HCT116 (cell line): ENCODE measurements around the gene CDKN1C. TPM values are rescaled to one million over a fixed set of nuclear protein-coding genes. Genes with fewer than 3 reads are reported as not detected.
A peak's percentile ranks its signal among the peaks of the same experiment; 100 is the strongest.

Experiments
- ATAC-seq: fragments of 200-7000 bp; cut with Tn5 transposase; 2 replicates; pipeline ENCODE4 v1.9.1; 2020; ENCODE audit warnings: mild to moderate bottlenecking, moderate library complexity
- BruUV-seq: library from RNA; stranded (reverse); fragments of 400-500 nt; replicated peaks from 2 replicates; lab custom pipeline; 2021; lab: Mats Ljungman, UMichigan
- CTCF ChIA-PET: fragments of 300-600 bp; sonication (Branson Sonifier 250); formaldehyde crosslinking; loops from one replicate; lab custom pipeline; 2021; ENCODE audit warnings: antibody characterized with exemption; lab: Charles Lee
- POLR2A ChIA-PET: fragments of 300-600, 350-600 bp; sonication (Branson Sonifier 250); formaldehyde crosslinking; loops from one replicate; lab custom pipeline; 2021; ENCODE audit warnings: antibody characterized with exemption; lab: Charles Lee
- RAD21 ChIA-PET, 2 experiments: fragments of 300-600 bp; sonication (Branson Sonifier 250); formaldehyde crosslinking; loops; one replicate each; lab custom pipeline; 2023; ENCODE audit warnings: low total read pairs in 2 of 2; ENCODE audit not compliant: uncharacterized antibody in 2 of 2, unreplicated experiment in 2 of 2, low non-redundant PET in 1 of 2; lab: Charles Lee
- DNase-seq: peaks from one replicate; pipeline ENCODE4 v3.0.0-alpha.2; 2010; ENCODE audit warnings: low read depth, low spot score
- H2AFZ ChIP-seq: fragments of 200-600 bp; shearing (Covaris generic), sonication (generic); 2 replicates; pipeline ENCODE4 v1.6.1; 2017; ENCODE audit warnings: low read depth, mixed run types, mixed read lengths, antibody characterized with exemption, low read length; ENCODE audit not compliant: poor library complexity, severe bottlenecking
- H3K27ac ChIP-seq: 2 replicates; pipeline ENCODE4 v1.5.1; 2012; ENCODE audit warnings: low read depth, low read length
- H3K27me3 ChIP-seq: fragments of 200-600 bp; sonication (generic); 2 replicates; pipeline ENCODE4 v1.6.1; 2016; ENCODE audit warnings: mixed run types, low read length, mixed read lengths; ENCODE audit not compliant: insufficient read depth
- H3K36me3 ChIP-seq, 2 experiments: fragments of 200-500 bp in 1 of 2; fragments of 200-600 bp in 1 of 2; sonication (Bioruptor generic) in 1 of 2; sonication (generic) in 1 of 2; 2 replicates each; pipeline versions ENCODE4 v1.5.1 to v1.6.1; 2014 to 2016; ENCODE audit warnings: low read length in 2 of 2, inconsistent platforms in 1 of 2, mixed read lengths in 1 of 2, mixed run types in 1 of 2; ENCODE audit not compliant: insufficient read depth in 2 of 2, control insufficient read depth in 1 of 2
- H3K4me1 ChIP-seq, 2 experiments: fragments of 200-600 bp in 1 of 2; sonication (generic) in 1 of 2; 2 replicates each; pipeline versions ENCODE4 v1.5.1 to v1.6.1; 2012 to 2017; ENCODE audit warnings: low read length in 2 of 2, inconsistent platforms in 1 of 2, mild to moderate bottlenecking in 1 of 2, mixed read lengths in 1 of 2, mixed run types in 1 of 2, moderate library complexity in 1 of 2; ENCODE audit not compliant: insufficient read depth in 2 of 2, control insufficient read depth in 1 of 2
- H3K4me2 ChIP-seq: fragments of 200-600 bp; sonication (generic); 2 replicates; pipeline ENCODE4 v1.6.1; 2017; ENCODE audit warnings: mixed run types, low read length, mixed read lengths
- H3K4me3 ChIP-seq, 2 experiments: fragments of 200-600 bp in 1 of 2; sonication (generic) in 1 of 2; replicated peaks in 1 of 2; 2 replicates each; pipeline ENCODE4 v1.5.1; 2011 to 2016; ENCODE audit warnings: low read length in 2 of 2, control low read depth in 1 of 2, low read depth in 1 of 2, mild to moderate bottlenecking in 1 of 2, mixed read lengths in 1 of 2, mixed run types in 1 of 2
- H3K79me2 ChIP-seq: fragments of 200-600 bp; sonication (generic); 2 replicates; pipeline ENCODE4 v1.6.1; 2017; ENCODE audit warnings: mild to moderate bottlenecking, mixed run types, low read length, moderate library complexity, mixed read lengths; ENCODE audit not compliant: insufficient read depth
- H3K9ac ChIP-seq: fragments of 200-600 bp; sonication (generic); 2 replicates; pipeline ENCODE4 v1.6.1; 2016; ENCODE audit warnings: low read length, mixed read lengths
- H3K9me2 ChIP-seq: fragments of 200-600 bp; sonication (generic), shearing (Covaris generic); 2 replicates; pipeline ENCODE4 v1.6.1; 2017; ENCODE audit warnings: mixed run types, mild to moderate bottlenecking, moderate library complexity; ENCODE audit not compliant: insufficient read depth
- H3K9me3 ChIP-seq, 2 experiments: fragments of 200-500 bp in 1 of 2; fragments of 200-600 bp in 1 of 2; sonication (Bioruptor generic) in 1 of 2; sonication (generic) in 1 of 2; 2 replicates each; pipeline ENCODE4 v1.6.1; 2014 to 2017; ENCODE audit warnings: low read length in 2 of 2, mixed read lengths in 2 of 2, inconsistent platforms in 1 of 2, low read depth in 1 of 2, mild to moderate bottlenecking in 1 of 2, mixed run types in 1 of 2, moderate library complexity in 1 of 2; ENCODE audit not compliant: control insufficient read depth in 1 of 2, insufficient read depth in 1 of 2
- H4K20me1 ChIP-seq: fragments of 200-600 bp; sonication (generic), shearing (Covaris generic); 2 replicates; pipeline ENCODE4 v1.6.1; 2017; ENCODE audit warnings: mixed run types, mild to moderate bottlenecking, moderate library complexity; ENCODE audit not compliant: insufficient read depth
- ATF3 ChIP-seq: IDR thresholded peaks from 2 replicates; pipeline ENCODE4 v1.6.1; 2012
- CBX3 ChIP-seq: IDR thresholded peaks from 2 replicates; pipeline ENCODE4 v1.6.1; 2012; ENCODE audit warnings: low read depth
- CEBPB ChIP-seq: IDR thresholded peaks from 2 replicates; pipeline ENCODE4 v1.6.1; 2012; ENCODE audit warnings: low read depth
- CTCF ChIP-seq, 3 experiments: fragments of 200-600 bp in 1 of 3; sonication (generic) in 1 of 3; IDR thresholded peaks in 2 of 3; conservative IDR thresholded peaks in 1 of 3; 2 replicates each; pipeline ENCODE4 v1.5.1; 2012 to 2017; ENCODE audit warnings: low read depth in 2 of 3, low read length in 2 of 3, antibody characterized with exemption in 1 of 3, borderline replicate concordance in 1 of 3, control low read depth in 1 of 3, mild to moderate bottlenecking in 1 of 3, mixed read lengths in 1 of 3, mixed run types in 1 of 3, moderate library complexity in 1 of 3; ENCODE audit not compliant: insufficient read depth in 1 of 3
- EGR1 ChIP-seq: IDR thresholded peaks from 2 replicates; pipeline ENCODE4 v1.6.1; 2012; ENCODE audit warnings: low read depth
- EZH2 ChIP-seq: fragments of 200-600 bp; sonication (generic); IDR thresholded peaks from 2 replicates; pipeline ENCODE4 v1.6.1; 2017; ENCODE audit warnings: antibody characterized with exemption, mixed run types
- EZH2phosphoT487 ChIP-seq: fragments of 200-600 bp; IDR thresholded peaks from 2 replicates; pipeline ENCODE4 v1.6.1; 2018; ENCODE audit warnings: antibody characterized with exemption, borderline replicate concordance
- FOSL1 ChIP-seq: IDR thresholded peaks from 2 replicates; pipeline ENCODE4 v1.6.1; 2012; ENCODE audit warnings: low read depth
- RAD21 ChIP-seq: IDR thresholded peaks from 2 replicates; pipeline ENCODE4 v1.6.1; 2012; ENCODE audit warnings: low read depth, mild to moderate bottlenecking
- REST ChIP-seq: IDR thresholded peaks from 2 replicates; pipeline ENCODE4 v1.6.1; 2012; ENCODE audit warnings: low read depth
- SIN3A ChIP-seq: IDR thresholded peaks from 2 replicates; pipeline ENCODE4 v1.6.1; 2012; ENCODE audit warnings: low read depth
- SP1 ChIP-seq: IDR thresholded peaks from 2 replicates; pipeline ENCODE4 v1.6.1; 2012; ENCODE audit warnings: low read depth
- TCF7L2 ChIP-seq: IDR thresholded peaks from 2 replicates; pipeline ENCODE4 v1.7.0; 2011; ENCODE audit warnings: borderline replicate concordance, inconsistent platforms; ENCODE audit not compliant: insufficient read depth, insufficient read length; ENCODE audit errors: extremely low read depth
- ZBTB33 ChIP-seq: IDR thresholded peaks from 2 replicates; pipeline ENCODE4 v1.6.1; 2011; ENCODE audit warnings: mild to moderate bottlenecking, low read length, moderate library complexity; ENCODE audit not compliant: insufficient replicate concordance; ENCODE audit errors: extremely low read depth
- ZNF274 ChIP-seq: fragments of 200-500 bp; sonication (Bioruptor generic); IDR thresholded peaks from 2 replicates; pipeline ENCODE4 v1.6.1; 2014; ENCODE audit warnings: mild to moderate bottlenecking, low read depth, low read length, inconsistent platforms
- intact Hi-C: fragments of 100-400 bp; cut with micrococcal nuclease; formaldehyde crosslinking; loops from 2 replicates; pipeline ENCODE4 v1.10.0; 2022
- total RNA-seq: library from RNA; stranded (reverse); gene quantifications from one replicate; pipeline ENCODE4 v1.2.1, GENCODE V29; 2021; ENCODE audit not compliant: unreplicated experiment

CDKN1C gene
- total RNA-seq, 1 experiment from 2014 or later = 24.0 TPM

GRCh38 chr11:2911785-2912391 is 26.3 kb upstream of the CDKN1C start:
- H3K27ac ChIP-seq = peak overlapping the region; percentile 97
- peak overlapping the region; percentile 65 for H3K9ac ChIP-seq
- H3K4me2 ChIP-seq = peak overlapping the region; percentile 93
- peak overlapping the region; percentile 24 to 54 for H3K4me3 ChIP-seq
- H4K20me1 ChIP-seq = no peaks in the 10 kb centered on the region
- H3K9me2 ChIP-seq = no peaks in the 10 kb centered on the region
- ATAC-seq (peak; percentile 21), DNase-seq (no peak)
- intact Hi-C loops = no loop called here
- no peak overlapping the region for H2AFZ ChIP-seq
- TF ChIP-seq TCF7L2 (no peak), EGR1 (no peak), EZH2 (no peak), ATF3 (no peak), ZNF274 (no peak), SIN3A (no peak), CTCF (IDR thresholded peaks at IDR 0.05 in 2 of 3, conservative IDR thresholded peaks at IDR 0.05 in 1 of 3; ENCODE audit: borderline replicate concordance in 1 of 3, insufficient read depth in 1 of 3, low read depth in 2 of 3, low read length in 2 of 3) (no peak), REST (no peak), CBX3 (no peak), ZBTB33 (no peak), RAD21 (no peak), FOSL1 (no peak), SP1 (no peak), EZH2phosphoT487 (no peak), CEBPB (no peak)
- no peaks in the 10 kb centered on the region for H3K79me2 ChIP-seq
- POLR2A ChIA-PET = interaction anchor here (1.3 to 3.6 kb wide), 6 partner anchors 9 to 22 kb away, joined by 3 to 44 read pairs (median 9); partner anchors contain the start of gene PHLDA2
- H3K9me3 ChIP-seq = no peaks in the 10 kb centered on the region
- H3K27me3 ChIP-seq = no peaks in the 10 kb centered on the region
- RAD21 ChIA-PET = interaction anchor here in 1 of 2 experiments (0.7 to 0.9 kb wide), 2 partner anchors 10 to 19 kb away, joined by 3 to 6 read pairs; a partner anchor contains a TSS
- no TSS peak for BruUV-seq
- CTCF ChIA-PET = interaction anchor here (0.8 to 3.0 kb wide), 2 partner anchors 18 to 20 kb away, joined by 3 to 19 read pairs; no protein-coding TSS in a partner anchor
- H3K4me1 ChIP-seq = peaks cover 49 to 55% of the 10 kb centered on the region in 2 experiments
- H3K36me3 ChIP-seq = no peaks in the 10 kb centered on the region
